PC-9 (cell line): ENCODE measurements around the gene SERPINA10. TPM values are rescaled to one million over a fixed set of nuclear protein-coding genes. Genes with fewer than 3 reads are reported as not detected.

Experiments used
- BruUV-seq: library from RNA; stranded (reverse); fragments of 400-500 nt; replicated peaks from 2 replicates; lab custom pipeline; 2021; lab: Mats Ljungman, UMichigan
- CTCF ChIA-PET: fragments of 300-600 bp; sonication (Branson Sonifier 250); formaldehyde crosslinking; loops from one replicate; lab custom pipeline; 2022; ENCODE audit warnings: antibody characterized with exemption; lab: Charles Lee
- POLR2A ChIA-PET: fragments of 300-600 bp; sonication (Branson Sonifier 250); formaldehyde crosslinking; loops from one replicate; lab custom pipeline; 2022; ENCODE audit warnings: antibody characterized with exemption; ENCODE audit not compliant: unreplicated experiment; lab: Charles Lee
- DNase-seq, 2 experiments: peaks; one replicate each; pipeline versions ENCODE4 v3.0.0 to v3.0.0-alpha.2; 2015 to 2022; ENCODE audit warnings: mixed read lengths in 1 of 2
- H2AFZ ChIP-seq: fragments of 200-600 bp; sonication (generic); 2 replicates; pipeline ENCODE4 v1.8.1; 2017; ENCODE audit warnings: antibody characterized with exemption
- H3F3A ChIP-seq: fragments of 200-600 bp; sonication (generic); 2 replicates; pipeline ENCODE4 v1.8.1; 2017; ENCODE audit warnings: antibody characterized with exemption, mild to moderate bottlenecking, low read depth; ENCODE audit not compliant: insufficient read depth
- H3K27ac ChIP-seq: fragments of 200-600 bp; sonication (generic); 2 replicates; pipeline ENCODE4 v1.6.1; 2016; ENCODE audit warnings: mixed run types
- H3K27me3 ChIP-seq: fragments of 200-600 bp; sonication (generic); 2 replicates; pipeline ENCODE4 v1.6.1; 2016; ENCODE audit warnings: low read depth, mixed run types; ENCODE audit not compliant: insufficient read depth
- H3K36me3 ChIP-seq: fragments of 200-600 bp; sonication (generic); 2 replicates; pipeline ENCODE4 v1.6.1; 2016; ENCODE audit warnings: low read depth, mixed run types
- H3K4me1 ChIP-seq: fragments of 200-600 bp; sonication (generic); replicated peaks from 2 replicates; pipeline ENCODE4 v1.6.1; 2016; ENCODE audit warnings: mixed run types; ENCODE audit not compliant: insufficient read depth
- H3K4me2 ChIP-seq: fragments of 200-600 bp; sonication (generic); 2 replicates; pipeline ENCODE4 v1.6.1; 2017; ENCODE audit warnings: mixed run types
- H3K4me3 ChIP-seq: fragments of 200-600 bp; sonication (generic); 2 replicates; pipeline ENCODE4 v1.6.1; 2016; ENCODE audit warnings: mixed run types
- H3K79me2 ChIP-seq: fragments of 200-600 bp; sonication (generic); 2 replicates; pipeline ENCODE4 v1.6.1; 2017; ENCODE audit warnings: low read depth, mixed run types
- H3K9me2 ChIP-seq: fragments of 200-600 bp; sonication (generic); 2 replicates; pipeline ENCODE4 v1.8.1; 2017; ENCODE audit warnings: mild to moderate bottlenecking; ENCODE audit not compliant: insufficient read depth
- H3K9me3 ChIP-seq: fragments of 200-600 bp; sonication (generic); 2 replicates; pipeline ENCODE4 v1.8.1; 2016; ENCODE audit warnings: low read depth; ENCODE audit not compliant: insufficient read depth
- H4K20me1 ChIP-seq: fragments of 200-600 bp; sonication (generic); 2 replicates; pipeline ENCODE4 v1.8.1; 2017; ENCODE audit not compliant: insufficient read depth
- CTCF ChIP-seq: fragments of 200-600 bp; sonication (generic); conservative IDR thresholded peaks from 2 replicates; pipeline ENCODE4 v1.6.1; 2017; ENCODE audit warnings: mixed run types, antibody characterized with exemption, mild to moderate bottlenecking, moderate library complexity
- EZH2 ChIP-seq: fragments of 200-600 bp; sonication (generic); IDR thresholded peaks from 2 replicates; pipeline ENCODE4 v1.8.0; 2017; ENCODE audit warnings: antibody characterized with exemption, low read depth
- intact Hi-C: fragments of 100-400 bp; cut with micrococcal nuclease; formaldehyde crosslinking; loops from one replicate; pipeline ENCODE4 v1.10.0; 2022; ENCODE audit not compliant: unreplicated experiment
- total RNA-seq: library from RNA; stranded (reverse); gene quantifications from 2 replicates; pipeline ENCODE4 v1.2.3, GENCODE V29; 2021

The SERPINA10 gene
- total RNA-seq, 1 experiment from 2014 or later, result not detected

GRCh38 chr14:94312481-94313246 lies 19.6 kb upstream of the SERPINA10 start:
- Histone ChIP-seq H3K27me3 (no peaks in the 10 kb centered on the region), H3K27ac (no peak overlapping the region), H3K4me1 (no peaks in the 10 kb centered on the region), H3K9me2 (no peaks in the 10 kb centered on the region), H3K79me2 (no peaks in the 10 kb centered on the region), H3K36me3 (no peaks in the 10 kb centered on the region), H3F3A (no peaks in the 10 kb centered on the region), H3K9me3 (no peaks in the 10 kb centered on the region), H2AFZ (no peak overlapping the region), H3K4me3 (no peak overlapping the region), H4K20me1 (no peaks in the 10 kb centered on the region), H3K4me2 (no peak overlapping the region)
- CTCF ChIA-PET, result no interaction called here
- TF ChIP-seq CTCF, result no peak
- no peak for TF ChIP-seq EZH2
- DNase-seq, result no peak
- no TSS peak for BruUV-seq
- POLR2A ChIA-PET, result no interaction called here
- intact Hi-C loops, result no loop called here

DNA sequence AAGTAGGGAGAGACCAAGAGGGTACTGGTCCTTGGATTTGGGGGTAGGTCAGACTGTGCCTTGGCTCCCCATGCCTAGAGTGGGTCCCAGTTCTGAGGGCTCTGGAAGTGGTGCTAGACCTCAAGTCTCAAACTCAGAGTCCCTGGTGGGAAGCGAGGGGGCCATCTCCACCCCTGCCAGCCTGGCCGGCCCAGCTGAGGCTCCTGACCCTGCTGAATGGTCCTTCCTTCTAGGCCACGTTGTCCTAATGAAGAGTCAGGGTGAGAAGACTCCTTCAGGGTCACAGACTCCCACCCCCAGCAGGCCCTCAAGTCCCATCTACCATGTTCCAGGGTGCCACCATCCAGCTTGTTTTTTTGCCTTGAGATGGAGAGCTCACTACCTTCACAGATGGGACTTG lies 17.2 kb upstream of the SERPINA10 start:
- no TSS peak for BruUV-seq
- no peaks in the 10 kb centered on the region for H3K36me3 ChIP-seq
- H2AFZ ChIP-seq, result no peak overlapping the region
- no peak overlapping the region for H3K27ac ChIP-seq
- no peaks in the 10 kb centered on the region for H3F3A ChIP-seq
- no peaks in the 10 kb centered on the region; the same call in 1 of the 2 replicates for H3K27me3 ChIP-seq
- H3K79me2 ChIP-seq, result no peaks in the 10 kb centered on the region
- no peak overlapping the region for H3K4me3 ChIP-seq
- CTCF ChIA-PET, result no interaction called here
- H3K9me3 ChIP-seq, result no peaks in the 10 kb centered on the region
- H3K9me2 ChIP-seq, result no peaks in the 10 kb centered on the region
- intact Hi-C loops, result no loop called here
- H3K4me1 ChIP-seq, result no peaks in the 10 kb centered on the region
- POLR2A ChIA-PET, result no interaction called here
- TF ChIP-seq EZH2 (no peak), CTCF (no peak)
- H4K20me1 ChIP-seq, result no peaks in the 10 kb centered on the region
- no peak overlapping the region for H3K4me2 ChIP-seq
- no peak for DNase-seq

- H3K79me2 ChIP-seq, result no peaks in the 10 kb centered on the region
- CTCF ChIA-PET, result no interaction called here
- no peaks in the 10 kb centered on the region for H3K9me3 ChIP-seq
- POLR2A ChIA-PET, result no interaction called here
- H4K20me1 ChIP-seq, result no peaks in the 10 kb centered on the region
- intact Hi-C loops, result no loop called here
- no peak for DNase-seq
- H2AFZ ChIP-seq, result no peak overlapping the region
- no peaks in the 10 kb centered on the region for H3K4me1 ChIP-seq
- H3K4me3 ChIP-seq, result no peak overlapping the region
- H3F3A ChIP-seq, result no peaks in the 10 kb centered on the region
- H3K27ac ChIP-seq, result no peak overlapping the region
- no peaks in the 10 kb centered on the region for H3K36me3 ChIP-seq
- no peak overlapping the region for H3K4me2 ChIP-seq
- TF ChIP-seq EZH2, result no peak
- no peak for TF ChIP-seq CTCF
- H3K9me2 ChIP-seq, result no peaks in the 10 kb centered on the region
- BruUV-seq, result no TSS peak
- H3K27me3 ChIP-seq, result no peaks in the 10 kb centered on the region; the same call in 1 of the 2 replicates
These were observed 16.7 kb upstream of the SERPINA10 start for GRCh38 chr14:94309721-94310120.
